CMK (cell line): ENCODE results near the gene RSAD2.
A peak's percentile ranks its signal among the peaks of the same experiment; 100 is the strongest.
"Not testable (repeated sequence)": the region's sequence is repeated elsewhere in the genome, so short reads cannot be mapped to it uniquely, and the experiment has no call there.

Experiments
- DNase-seq: peaks from one replicate; pipeline ENCODE4 v3.0.0-alpha.2; 2010; ENCODE audit warnings: low read depth

The RSAD2 gene

GRCh38 chr2:6864231-6864754 is 13.3 kb upstream of the RSAD2 start:
- DNase-seq, result no peak

- DNase-seq, result no peak
Observed at GRCh38 chr2:6864923-6865345, 12.6 kb upstream of the RSAD2 start.

- DNase-seq, result peak; percentile 34
Observed at GRCh38 chr2:6865346-6866274, 12.0 kb upstream of the RSAD2 start, which contains the start of gene CMPK2. CMPK2 (minus strand) TSS chr2:6865907; CDS start chr2:6865696, 211 bp downstream.

- no peak for DNase-seq
Observed at GRCh38 chr2:6866275-6866671, 11.3 kb upstream of the RSAD2 start.

- DNase-seq, result no peak
Observed at GRCh38 chr2:6866982-6867381, 10.6 kb upstream of the RSAD2 start.

GRCh38 chr2:6872394-6872793 is 5.2 kb upstream of the RSAD2 start:
- no peak for DNase-seq

GRCh38 chr2:6874032-6874431 is 3.5 kb upstream of the RSAD2 start:
- no peak for DNase-seq

GRCh38 chr2:6876309-6876708 is 1.3 kb upstream of the RSAD2 start:
- DNase-seq, result no peak

- DNase-seq, result no peak
Observed at GRCh38 chr2:6878549-6878948, 972 bp downstream of the RSAD2 start.

- DNase-seq, result no peak
Observed at GRCh38 chr2:6879011-6879410, 1.4 kb downstream of the RSAD2 start.

- peak; percentile 96 for DNase-seq
Observed at GRCh38 chr2:6880200-6880733, 2.7 kb downstream of the RSAD2 start.

- no peak for DNase-seq
Observed at GRCh38 chr2:6881046-6881445, 3.5 kb downstream of the RSAD2 start.

GRCh38 chr2:6881516-6881915 is 3.9 kb downstream of the RSAD2 start:
- DNase-seq, result no peak

- DNase-seq, result no peak
Observed at GRCh38 chr2:6883448-6884122, 6.0 kb downstream of the RSAD2 start.

- DNase-seq, result no peak
Observed at GRCh38 chr2:6885551-6885950, 8.0 kb downstream of the RSAD2 start.

- DNase-seq, result peak; percentile 37
Observed at GRCh38 chr2:6885968-6886367, 8.4 kb downstream of the RSAD2 start.

- peak; percentile 79 for DNase-seq
Observed at GRCh38 chr2:6887751-6888192, 10.2 kb downstream of the RSAD2 start.

GRCh38 chr2:6888724-6889123 is 11.1 kb downstream of the RSAD2 start:
- no peak for DNase-seq

- DNase-seq, result peak; percentile 95
Observed at GRCh38 chr2:6893876-6894482, 16.4 kb downstream of the RSAD2 start.

GRCh38 chr2:6896930-6897759 is 19.6 kb downstream of the RSAD2 start:
- no peak for DNase-seq

- not testable (repeated sequence) for DNase-seq
Observed at GRCh38 chr2:6902581-6902980, 25.0 kb downstream of the RSAD2 start.
